NB4 (cell line): Measurements from ENCODE around the gene RAET1G.

ENCODE experiments used
- CTCF ChIP-seq: IDR thresholded peaks from one replicate; pipeline ENCODE4 v1.5.1; 2012; ENCODE audit warnings: low read depth, low read length
- POLR2A ChIP-seq: IDR thresholded peaks from 2 replicates; pipeline ENCODE4 v1.6.1; 2011; ENCODE audit warnings: mild to moderate bottlenecking; ENCODE audit not compliant: insufficient read length; ENCODE audit errors: extremely low read depth

- TF ChIP-seq CTCF (no peak), POLR2A (no peak)
Observed at GRCh38 chr6:149915970-149916865, 6.7 kb downstream of the RAET1G start.
